ENCODE data around the gene CLDN10. TPM values are rescaled to one million over a fixed set of nuclear protein-coding genes. Genes with fewer than 3 reads are reported as not detected.

CLDN10 gene
- total RNA-seq, 1 experiment from 2014 or later: not detected

DNA sequence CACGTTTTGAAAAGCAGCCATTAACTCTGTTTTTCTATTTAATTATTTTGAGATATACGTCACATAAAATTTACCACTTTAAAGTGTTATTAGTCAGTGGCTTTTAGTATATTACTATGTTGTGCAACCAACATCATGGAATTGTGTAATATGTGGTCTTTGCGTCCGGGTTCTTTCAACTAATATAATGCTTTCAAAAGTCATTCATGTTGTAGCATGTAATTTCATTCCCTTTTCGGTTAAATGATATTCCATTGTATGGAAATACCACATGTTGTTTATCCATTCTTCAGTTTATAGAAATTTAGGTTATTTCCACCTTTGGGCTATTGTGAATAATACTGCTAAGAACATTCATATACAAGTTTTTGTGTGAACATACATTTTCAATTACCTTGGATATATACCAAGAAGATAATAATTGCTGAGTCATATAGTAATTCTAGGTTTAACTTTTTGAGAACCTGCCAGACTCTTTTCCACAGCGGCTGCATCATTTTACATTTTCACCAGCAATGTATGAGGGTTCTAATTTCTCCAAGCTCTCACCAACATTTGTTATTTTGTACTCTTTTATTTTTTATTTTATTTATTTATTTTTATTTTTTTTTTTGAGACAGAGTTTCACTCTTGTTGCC, 28.1 kb upstream of the CLDN10 start:
- ChIA-PET POLR2A (ENCODE audit: low non-redundant PET) (no interaction called here), CTCF (no interaction called here)
- Histone ChIP-seq H3K4me3 (ENCODE audit: low read depth, low read length, poor library complexity, severe bottlenecking) (no peak overlapping the region), H3K36me3 (ENCODE audit: insufficient read depth, low read length, poor library complexity, severe bottlenecking) (no peaks in the 10 kb centered on the region), H3K27me3 (replicated peaks; ENCODE audit: insufficient read depth, low read depth, low read length, poor library complexity) (no peaks in the 10 kb centered on the region), H3K4me1 (ENCODE audit: insufficient read depth, low read length, poor library complexity, severe bottlenecking) (no peaks in the 10 kb centered on the region), H3K27ac (ENCODE audit: low read depth, low read length, poor library complexity, severe bottlenecking) (no peak overlapping the region), H3K9me3 (ENCODE audit: low read depth, low read length, poor library complexity, severe bottlenecking) (no peaks in the 10 kb centered on the region)
- TF ChIP-seq EZH2 (IDR thresholded peaks at IDR 0.05; ENCODE audit: borderline replicate concordance, low read depth, low read length, poor library complexity, severe bottlenecking): no peak
- TF ChIP-seq, protein P1, sequence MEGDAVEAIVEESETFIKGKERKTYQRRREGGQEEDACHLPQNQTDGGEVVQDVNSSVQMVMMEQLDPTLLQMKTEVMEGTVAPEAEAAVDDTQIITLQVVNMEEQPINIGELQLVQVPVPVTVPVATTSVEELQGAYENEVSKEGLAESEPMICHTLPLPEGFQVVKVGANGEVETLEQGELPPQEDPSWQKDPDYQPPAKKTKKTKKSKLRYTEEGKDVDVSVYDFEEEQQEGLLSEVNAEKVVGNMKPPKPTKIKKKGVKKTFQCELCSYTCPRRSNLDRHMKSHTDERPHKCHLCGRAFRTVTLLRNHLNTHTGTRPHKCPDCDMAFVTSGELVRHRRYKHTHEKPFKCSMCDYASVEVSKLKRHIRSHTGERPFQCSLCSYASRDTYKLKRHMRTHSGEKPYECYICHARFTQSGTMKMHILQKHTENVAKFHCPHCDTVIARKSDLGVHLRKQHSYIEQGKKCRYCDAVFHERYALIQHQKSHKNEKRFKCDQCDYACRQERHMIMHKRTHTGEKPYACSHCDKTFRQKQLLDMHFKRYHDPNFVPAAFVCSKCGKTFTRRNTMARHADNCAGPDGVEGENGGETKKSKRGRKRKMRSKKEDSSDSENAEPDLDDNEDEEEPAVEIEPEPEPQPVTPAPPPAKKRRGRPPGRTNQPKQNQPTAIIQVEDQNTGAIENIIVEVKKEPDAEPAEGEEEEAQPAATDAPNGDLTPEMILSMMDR (conservative IDR thresholded peaks at IDR 0.05; ENCODE audit: low read depth, low read length): no peak
- no TSS peak for BruUV-seq (replicated peaks)
- intact Hi-C loops (cut with micrococcal nuclease; ENCODE audit: unreplicated experiment): no loop called here
- no peak for DNase-seq (ENCODE audit: low spot score)

DNA sequence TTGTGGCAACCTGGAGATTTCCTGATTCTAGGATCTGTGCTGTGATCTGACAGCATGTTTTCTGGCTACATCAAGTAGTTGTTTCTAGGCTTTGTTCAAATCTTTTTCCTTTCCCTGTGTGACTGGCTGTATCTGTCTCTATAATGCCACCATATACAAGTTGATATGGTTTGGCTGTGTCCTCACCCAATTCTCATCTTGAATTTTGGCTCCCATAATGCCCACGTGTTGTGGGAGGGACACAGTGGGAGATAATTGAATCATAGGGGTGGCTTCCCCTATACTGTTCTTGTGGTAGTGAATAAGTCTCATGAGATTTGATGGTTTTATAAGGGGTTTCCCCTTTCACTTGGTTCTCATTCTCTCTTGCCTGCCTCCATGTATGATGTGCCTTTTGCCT, 24.6 kb upstream of the CLDN10 start:
- Histone ChIP-seq H3K4me3 (ENCODE audit: low read depth, low read length, poor library complexity, severe bottlenecking) (no peak overlapping the region), H3K27ac (ENCODE audit: low read depth, low read length, poor library complexity, severe bottlenecking) (no peak overlapping the region), H3K27me3 (replicated peaks; ENCODE audit: insufficient read depth, low read depth, low read length, poor library complexity) (no peaks in the 10 kb centered on the region), H3K9me3 (ENCODE audit: low read depth, low read length, poor library complexity, severe bottlenecking) (no peaks in the 10 kb centered on the region), H3K4me1 (ENCODE audit: insufficient read depth, low read length, poor library complexity, severe bottlenecking) (peaks cover 7% of the 10 kb centered on the region), H3K36me3 (ENCODE audit: insufficient read depth, low read length, poor library complexity, severe bottlenecking) (no peaks in the 10 kb centered on the region)
- ChIA-PET POLR2A (ENCODE audit: low non-redundant PET) (no interaction called here), CTCF (no interaction called here)
- DNase-seq (ENCODE audit: low spot score): no peak
- no TSS peak for BruUV-seq (replicated peaks)
- intact Hi-C loops (cut with micrococcal nuclease; ENCODE audit: unreplicated experiment): no loop called here
- no peak for TF ChIP-seq EZH2 (IDR thresholded peaks at IDR 0.05; ENCODE audit: borderline replicate concordance, low read depth, low read length, poor library complexity, severe bottlenecking)
- TF ChIP-seq, protein P1 (conservative IDR thresholded peaks at IDR 0.05; ENCODE audit: low read depth, low read length): no peak

DNA sequence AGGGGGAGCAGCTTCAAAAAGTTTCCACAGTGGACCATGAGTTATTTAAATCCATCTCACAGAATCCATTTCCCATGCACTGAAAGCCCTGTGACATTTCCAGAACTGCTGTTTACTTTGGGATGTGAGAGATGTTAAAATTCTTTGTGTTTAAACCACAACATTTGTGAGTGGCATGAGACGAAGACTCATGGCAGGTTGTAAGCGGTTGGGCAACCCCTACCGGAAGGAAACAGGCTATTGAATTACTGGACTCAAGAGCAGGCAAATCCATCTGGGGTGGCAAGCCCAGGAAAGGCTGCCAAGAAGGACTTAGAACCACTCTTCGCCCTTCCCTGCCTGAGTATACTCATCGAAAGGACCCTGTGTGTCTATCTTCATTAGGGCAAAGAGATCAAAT, 22.3 kb upstream of the CLDN10 start:
- ChIA-PET POLR2A (ENCODE audit: low non-redundant PET) (no interaction called here), CTCF (no interaction called here)
- Histone ChIP-seq H3K27ac (ENCODE audit: low read depth, low read length, poor library complexity, severe bottlenecking) (no peak overlapping the region), H3K36me3 (ENCODE audit: insufficient read depth, low read length, poor library complexity, severe bottlenecking) (no peaks in the 10 kb centered on the region), H3K4me1 (ENCODE audit: insufficient read depth, low read length, poor library complexity, severe bottlenecking) (peaks cover 7% of the 10 kb centered on the region), H3K9me3 (ENCODE audit: low read depth, low read length, poor library complexity, severe bottlenecking) (no peaks in the 10 kb centered on the region), H3K27me3 (replicated peaks; ENCODE audit: insufficient read depth, low read depth, low read length, poor library complexity) (no peaks in the 10 kb centered on the region), H3K4me3 (ENCODE audit: low read depth, low read length, poor library complexity, severe bottlenecking) (no peak overlapping the region)
- BruUV-seq (replicated peaks): no TSS peak
- intact Hi-C loops (cut with micrococcal nuclease; ENCODE audit: unreplicated experiment): no loop called here
- DNase-seq (ENCODE audit: low spot score): peak; percentile 80
- TF ChIP-seq, protein P1 (conservative IDR thresholded peaks at IDR 0.05; ENCODE audit: low read depth, low read length): no peak
- no peak for TF ChIP-seq EZH2 (IDR thresholded peaks at IDR 0.05; ENCODE audit: borderline replicate concordance, low read depth, low read length, poor library complexity, severe bottlenecking)
